Stimulated activated CD4-positive, alpha-beta T cell treated with anti-CD3 and anti-CD28 coated beads, Interleukin-2, amount 100 ng/mL, for 48 hours (primary cell): ENCODE measurements around the gene GALNT3.

ENCODE experiments used
- DNase-seq, 2 donors: peaks; one replicate each; pipeline ENCODE4 v3.0.0-alpha.2; 2020

The GALNT3 gene

DNA sequence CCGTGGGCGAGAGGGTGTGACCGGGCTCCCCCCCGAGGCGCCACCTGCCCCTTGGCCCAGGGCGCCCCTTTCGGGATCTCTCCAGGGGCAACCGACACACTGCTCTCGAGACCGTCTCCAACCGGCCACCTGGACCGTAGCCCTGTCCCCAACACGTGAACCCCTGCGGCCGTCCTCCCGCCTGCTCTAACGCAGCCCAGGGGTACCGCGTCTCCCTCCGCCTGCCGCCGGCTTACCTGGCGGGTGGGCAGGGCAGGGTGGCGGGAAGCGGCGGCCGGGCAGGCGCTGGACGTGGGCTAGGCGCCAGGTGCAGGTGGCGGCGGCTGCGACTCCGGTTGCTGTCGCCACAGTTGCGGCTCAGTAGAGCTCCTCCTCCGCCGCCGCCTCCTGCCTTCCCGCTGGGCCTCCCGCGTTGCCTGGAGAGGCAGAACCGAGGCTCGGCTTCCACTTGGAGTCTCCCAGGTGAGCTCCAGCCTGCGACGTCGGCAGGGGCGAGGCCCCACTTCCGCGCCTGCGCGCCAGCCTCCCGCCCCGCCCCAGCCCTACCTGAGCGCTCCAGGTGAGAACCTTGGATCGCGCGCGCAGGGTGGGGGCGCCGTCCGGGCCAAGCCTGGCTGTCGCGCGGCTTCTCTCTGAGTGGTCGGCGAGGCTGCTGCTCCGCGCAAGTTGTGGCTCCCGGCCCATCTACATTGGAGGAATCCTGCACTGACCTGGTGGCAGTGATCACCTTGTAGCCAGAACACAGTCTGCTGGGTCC lies at the start of gene GALNT3:
GALNT3 (minus strand) TSS at position 469 of the 757 bp plus-strand sequence. CDS start 23,547 bp downstream, outside the sequence.
- peak; percentile 5 to 17 for DNase-seq

DNA sequence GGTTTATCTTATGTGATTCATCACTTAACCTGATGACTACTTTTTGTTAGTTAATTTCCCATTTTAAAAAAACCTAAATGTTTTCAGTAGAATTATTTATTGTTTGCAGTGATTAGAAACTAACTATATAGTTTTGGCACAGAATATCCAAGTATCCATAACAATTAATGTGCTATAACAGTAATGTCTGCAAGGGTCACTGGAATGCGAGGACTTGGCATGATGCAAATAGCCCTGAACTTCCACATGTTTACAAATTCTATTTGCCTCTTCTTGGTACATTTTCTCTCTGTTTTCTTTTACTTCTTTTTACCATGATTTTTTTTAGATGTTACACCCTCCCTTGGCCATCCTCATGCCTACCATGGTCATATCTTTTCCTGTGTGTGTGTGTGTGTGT lies 49.3 kb upstream of the GALNT3 start:
- DNase-seq = no peak

DNA sequence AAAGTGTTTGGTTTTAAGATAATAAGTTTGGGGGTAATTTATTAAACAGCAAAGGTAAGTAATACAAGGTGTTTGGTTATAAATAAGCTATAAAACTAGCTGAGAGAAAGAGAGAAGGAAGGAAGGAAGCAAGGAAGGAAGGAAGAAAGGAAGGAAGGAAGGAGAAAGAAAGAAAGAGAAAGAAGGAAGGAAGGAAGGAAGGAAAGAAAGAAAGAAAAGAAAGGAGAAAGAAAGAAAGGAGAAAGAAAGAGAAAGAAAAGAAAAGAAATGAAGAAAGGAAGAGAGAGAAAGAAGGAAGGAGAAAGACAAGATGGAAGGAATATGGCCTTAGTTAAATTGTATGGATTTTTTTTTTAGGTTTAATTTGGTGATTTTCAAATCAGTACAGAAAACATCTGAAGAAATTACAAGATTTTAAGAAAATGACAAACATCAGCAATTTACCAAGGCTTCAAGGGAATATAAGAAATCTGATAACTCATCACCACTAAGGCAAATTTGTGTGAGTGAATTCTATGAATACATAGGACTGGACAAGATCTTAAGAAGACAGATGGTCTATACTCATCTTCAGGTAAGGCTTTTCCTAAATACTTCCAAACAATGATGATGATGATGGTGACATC lies 46.4 kb upstream of the GALNT3 start:
- DNase-seq = no peak

DNA sequence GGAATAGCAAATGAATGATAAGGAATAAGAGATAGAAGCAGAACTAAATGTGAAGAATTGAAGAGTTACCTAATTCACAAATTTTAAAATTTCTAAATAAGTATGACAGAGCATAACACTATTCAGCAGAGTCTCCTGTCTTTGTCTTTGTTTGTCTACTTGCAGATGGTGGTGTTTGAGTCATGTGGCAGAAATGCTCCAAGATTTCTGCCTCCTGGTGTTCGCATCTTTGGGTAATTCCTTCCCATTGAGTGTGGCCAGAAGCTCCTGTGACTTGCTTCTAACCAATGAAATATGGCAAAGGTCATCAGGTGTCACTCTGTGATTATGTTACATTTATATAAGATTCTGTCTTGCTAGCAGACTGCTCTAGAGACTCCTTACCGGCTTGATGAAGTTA lies 45.6 kb upstream of the GALNT3 start:
- no peak for DNase-seq

DNA sequence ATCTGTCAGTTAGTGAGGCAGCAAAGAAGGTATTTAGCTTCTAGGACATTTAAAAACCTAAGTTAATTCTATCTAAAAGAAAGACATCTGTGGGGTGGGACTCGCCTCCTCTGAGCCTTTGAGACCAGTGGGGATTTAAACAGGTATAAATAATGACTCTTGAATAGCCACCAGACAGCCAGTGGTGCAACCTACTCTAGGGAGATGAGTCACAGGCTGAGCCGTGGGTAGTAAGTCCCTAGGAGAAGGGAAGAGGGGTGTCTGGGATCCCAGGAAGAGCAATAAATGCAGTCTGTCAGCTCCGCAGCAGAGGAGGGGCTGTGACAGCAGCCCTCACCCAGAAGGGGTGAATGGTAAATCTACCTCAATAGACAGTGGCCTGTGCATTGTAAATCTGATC lies 43.1 kb upstream of the GALNT3 start:
- no peak for DNase-seq

DNA sequence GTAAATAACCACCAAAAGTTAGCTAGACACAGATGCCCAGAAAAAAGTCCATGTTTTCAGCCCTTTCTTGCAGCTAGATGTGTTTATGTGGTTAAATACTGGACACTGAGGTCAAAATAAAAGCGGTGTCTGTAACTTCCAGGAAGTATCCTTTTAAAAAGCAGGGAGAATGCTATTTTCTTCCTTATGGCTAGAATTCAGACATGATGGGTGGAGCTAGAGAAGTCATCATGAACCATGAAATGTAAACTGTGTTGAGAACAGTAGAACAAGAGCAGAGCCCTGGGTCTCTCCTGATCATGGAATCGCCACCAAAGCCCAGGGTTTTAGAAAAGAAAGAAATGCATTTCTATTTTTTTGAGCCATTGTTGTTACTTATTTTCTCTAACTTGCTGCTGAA lies 41.3 kb upstream of the GALNT3 start:
- DNase-seq = no peak

DNA sequence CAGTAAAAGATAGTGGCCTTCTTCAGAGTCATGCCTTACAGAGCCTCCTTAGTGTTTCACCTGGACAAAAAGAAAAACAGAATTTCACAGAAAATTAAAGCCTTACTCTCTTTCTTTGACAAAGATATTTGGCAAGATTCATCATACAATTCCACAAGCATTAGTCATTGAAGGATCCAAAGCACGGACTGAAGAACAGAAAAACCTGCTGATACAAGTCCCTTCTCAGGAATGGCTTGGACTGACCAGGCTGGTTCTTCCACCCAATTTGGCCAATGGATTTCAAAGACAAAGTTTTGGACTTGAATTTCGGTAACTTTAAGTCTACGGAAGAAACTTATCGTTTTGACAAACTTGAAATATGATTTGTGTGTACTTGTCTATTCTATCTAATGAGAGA lies 39.1 kb upstream of the GALNT3 start:
- no peak for DNase-seq

DNA sequence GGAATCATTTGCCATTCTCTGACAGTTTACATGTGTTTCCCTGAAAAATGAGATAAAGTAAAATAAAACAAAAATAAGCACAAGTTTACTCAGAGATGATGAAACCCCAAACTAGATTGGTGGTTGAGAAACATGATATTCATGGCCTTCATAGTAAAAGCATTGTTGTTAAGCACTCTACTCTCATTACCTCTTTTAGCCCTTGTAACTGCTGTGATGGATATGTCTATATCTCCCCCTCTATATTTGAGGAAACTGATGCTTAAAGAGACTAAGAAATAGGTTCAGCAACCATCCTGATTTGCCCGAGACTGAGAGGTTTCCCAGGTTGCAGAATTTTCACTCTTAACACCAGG lies 33.9 kb upstream of the GALNT3 start:
- no peak for DNase-seq

DNA sequence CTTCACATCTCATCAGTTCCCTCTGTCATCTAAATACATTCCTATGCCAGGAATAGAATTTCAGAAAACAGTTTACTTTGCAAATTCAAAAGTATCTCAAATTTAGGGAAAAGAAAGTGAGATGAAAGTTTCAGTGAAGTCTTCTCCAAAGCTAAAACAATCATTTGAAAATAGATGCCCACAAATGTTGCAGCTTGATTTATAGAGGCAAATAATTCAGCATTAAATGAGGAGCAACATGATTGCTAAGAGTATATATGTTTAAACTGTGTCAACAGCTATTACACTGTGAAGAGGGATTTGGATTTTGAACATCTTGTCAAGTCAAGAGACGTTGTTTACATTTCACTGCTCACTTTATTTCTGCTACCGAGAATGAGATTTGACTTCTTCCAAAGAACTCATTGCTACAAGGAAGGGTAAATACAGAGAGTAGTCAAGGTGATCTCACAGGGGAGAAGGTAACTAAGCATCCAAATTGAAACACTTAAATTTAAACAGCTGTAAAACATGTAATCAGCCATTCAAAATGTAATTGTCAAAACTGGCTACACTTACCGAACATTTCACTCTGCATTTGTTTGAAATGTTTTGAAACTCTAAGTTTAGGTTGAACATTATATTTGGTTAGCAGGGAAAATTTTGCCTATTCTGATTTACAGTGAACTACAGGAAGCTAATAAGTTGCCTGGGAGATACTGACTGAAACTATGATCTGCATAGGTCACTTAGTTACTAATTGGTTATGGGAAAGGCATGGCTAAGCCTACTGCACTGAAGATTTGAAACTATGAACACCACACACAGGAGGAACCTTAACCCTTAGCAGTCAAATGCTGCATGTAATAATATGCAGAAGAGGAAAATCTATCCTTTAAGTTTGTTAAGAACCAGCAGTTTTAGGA lies 33.2 kb upstream of the GALNT3 start:
- no peak for DNase-seq

DNA sequence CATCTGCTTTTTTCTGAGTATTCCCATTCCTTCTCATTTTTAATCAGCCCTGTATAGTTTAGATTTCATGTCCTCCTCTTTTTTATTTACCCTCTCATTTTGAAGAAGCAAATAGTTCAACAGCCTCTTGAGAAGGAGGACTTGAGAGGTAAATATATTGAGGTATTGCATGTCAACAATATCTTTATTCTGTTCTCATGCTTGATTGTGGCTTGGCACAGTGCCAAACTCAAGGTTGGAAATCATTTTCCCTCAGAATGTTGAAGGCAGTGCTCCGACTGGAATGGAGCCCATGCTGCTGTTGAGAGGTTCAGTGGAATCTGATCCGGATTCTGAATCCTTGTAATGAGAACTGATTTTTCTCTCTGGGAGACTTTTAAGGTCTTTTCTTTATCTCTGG lies 31.0 kb upstream of the GALNT3 start:
- no peak for DNase-seq

DNA sequence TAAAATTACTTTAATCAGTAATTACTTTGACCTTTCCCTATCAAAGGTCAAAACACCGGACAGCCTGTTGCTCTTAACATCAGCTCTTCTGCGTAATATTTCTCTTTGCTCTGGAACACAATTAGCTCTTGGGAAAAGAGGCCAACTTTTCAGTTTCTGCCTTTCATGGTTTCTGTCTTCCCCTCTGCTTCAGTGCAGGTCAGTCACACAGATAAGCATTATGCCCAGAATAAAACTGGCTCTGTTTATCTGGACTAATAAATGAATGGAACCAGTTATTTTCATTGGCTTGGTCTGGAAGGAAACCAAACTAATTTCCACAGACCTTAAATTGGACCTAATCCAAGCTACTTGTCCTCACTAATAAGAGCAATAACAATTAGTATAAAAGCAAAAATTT lies 26.2 kb upstream of the GALNT3 start:
- no peak for DNase-seq

DNA sequence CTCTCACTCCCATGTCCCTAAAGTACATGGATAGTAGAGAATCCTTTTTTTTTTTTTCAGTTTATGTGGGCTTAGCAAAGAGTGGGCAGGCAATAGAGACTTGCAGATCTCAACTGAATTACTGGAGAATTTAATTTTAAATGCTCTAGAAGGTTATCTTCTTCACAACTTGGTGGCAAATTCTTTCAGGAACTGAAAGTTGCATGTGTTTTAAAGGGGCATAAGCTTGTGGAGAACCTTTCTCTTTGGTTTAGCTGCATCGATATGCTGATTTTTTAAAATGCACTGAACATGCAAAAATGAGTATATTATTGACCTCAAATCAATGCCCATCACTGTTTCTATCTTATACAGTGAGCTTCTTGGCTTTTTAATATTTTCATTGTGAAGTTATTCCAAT lies 24.9 kb upstream of the GALNT3 start:
- no peak for DNase-seq

DNA sequence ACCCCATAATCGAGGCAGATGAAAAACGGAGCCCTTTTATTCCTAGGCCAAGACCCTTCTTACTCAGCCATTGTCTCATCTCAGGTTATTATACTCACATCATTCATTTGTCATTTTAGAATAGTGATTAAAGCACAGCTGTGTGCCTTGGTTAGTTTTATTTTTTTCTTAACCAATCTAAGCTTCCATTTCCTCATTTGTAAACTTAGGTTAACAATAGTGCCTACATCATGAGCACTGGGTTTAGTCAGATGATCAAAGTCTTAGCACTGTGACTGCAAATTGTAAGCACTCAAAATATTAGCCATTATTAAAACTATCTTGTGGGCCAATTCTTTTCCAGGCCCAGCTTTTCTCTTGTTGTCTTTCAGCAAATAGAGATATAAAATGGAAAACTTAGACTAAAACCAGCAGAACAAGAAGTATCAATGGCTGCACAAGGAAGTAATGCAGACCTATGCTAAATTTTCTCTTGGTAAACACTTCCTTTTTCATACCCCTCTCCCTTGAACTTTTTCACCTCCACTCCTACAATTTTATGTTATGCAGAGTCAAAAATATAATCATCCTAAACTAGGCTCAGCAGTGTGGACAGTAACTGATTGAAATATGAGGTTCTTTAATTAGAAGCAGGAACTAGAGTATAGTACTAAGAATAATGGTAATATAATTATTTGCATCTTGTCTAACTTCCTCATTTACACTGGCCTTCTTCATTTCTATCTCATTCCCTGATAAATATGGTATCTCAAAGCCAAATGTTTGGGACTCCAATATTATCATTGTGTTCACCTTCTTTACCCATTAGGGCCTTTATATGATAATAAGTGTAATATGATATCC lies 21.5 kb upstream of the GALNT3 start:
- no peak for DNase-seq

DNA sequence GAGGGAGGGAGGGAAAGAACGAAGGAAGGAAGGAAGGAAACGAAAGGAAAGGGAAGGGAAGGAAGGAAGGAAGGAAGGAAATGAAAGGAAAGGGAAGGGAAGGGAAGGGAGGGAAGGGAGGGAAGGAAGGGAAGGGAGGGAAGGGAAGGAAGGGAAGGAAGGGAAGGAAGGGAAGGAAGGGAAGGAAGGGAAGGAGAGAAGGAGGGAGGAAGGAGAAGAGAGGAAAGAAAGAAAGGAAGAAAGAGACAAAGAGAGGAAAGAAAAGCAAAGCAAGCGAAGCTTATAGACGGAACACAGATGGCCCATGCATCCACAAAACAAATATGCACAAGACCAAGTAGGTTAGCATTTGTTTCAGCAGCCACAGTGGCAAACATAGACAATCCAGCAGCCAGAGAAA lies 20.4 kb upstream of the GALNT3 start:
- no peak for DNase-seq

DNA sequence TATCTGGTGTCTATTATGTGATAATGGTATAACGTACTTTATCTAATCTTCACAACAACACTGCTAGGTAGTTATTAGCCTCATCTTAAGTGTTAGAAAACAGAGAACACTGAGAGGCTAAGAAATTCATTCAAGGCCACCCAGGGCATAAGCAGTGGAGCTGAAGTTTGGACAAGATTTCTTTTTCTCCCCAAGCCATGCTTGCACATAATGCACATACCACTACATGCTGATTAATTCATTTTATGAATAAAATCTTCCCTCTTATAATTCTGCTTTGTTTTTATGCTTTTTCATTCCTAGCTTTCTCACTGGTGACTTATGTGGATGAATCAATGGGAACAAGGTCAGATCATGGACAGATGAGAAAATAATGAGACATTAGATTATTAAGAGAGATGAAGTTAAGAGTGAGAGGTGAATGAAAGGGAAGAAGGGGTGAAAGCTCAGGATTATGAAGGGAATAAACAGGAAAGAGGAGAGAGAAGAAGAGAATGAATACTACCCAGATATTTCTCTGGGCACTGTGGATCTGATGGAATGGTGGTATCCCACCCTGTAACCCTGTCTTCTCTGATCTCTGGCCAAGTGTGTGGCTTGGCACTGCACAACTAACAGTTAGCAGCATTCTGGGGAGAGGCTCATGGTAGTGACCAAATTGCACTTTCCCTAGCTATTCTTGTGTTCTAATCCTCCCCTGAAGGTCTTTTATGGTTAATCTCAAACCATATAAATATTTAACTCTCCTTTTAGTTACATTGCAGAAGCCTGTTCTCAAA lies 17.7 kb upstream of the GALNT3 start:
- DNase-seq = no peak

DNA sequence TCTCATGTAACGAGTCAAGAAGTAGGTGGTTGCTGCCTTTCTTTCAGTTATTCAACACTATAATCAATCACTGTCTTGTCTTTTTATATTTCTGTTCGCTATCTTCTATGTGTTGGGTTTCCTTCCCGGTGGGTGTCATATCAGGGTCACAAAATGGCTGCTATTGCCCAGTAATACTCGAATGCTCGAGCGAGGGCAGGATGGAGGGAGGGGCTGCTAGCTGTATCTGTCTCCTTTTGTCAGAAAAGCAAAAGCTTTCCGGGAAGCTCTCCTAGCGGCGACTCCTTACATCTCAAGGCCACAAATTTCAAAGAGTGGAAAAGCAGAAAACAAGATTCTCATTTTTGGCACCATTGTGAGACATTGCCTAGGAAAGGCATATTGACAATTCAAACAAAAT lies 16.4 kb upstream of the GALNT3 start:
- DNase-seq = no peak

DNA sequence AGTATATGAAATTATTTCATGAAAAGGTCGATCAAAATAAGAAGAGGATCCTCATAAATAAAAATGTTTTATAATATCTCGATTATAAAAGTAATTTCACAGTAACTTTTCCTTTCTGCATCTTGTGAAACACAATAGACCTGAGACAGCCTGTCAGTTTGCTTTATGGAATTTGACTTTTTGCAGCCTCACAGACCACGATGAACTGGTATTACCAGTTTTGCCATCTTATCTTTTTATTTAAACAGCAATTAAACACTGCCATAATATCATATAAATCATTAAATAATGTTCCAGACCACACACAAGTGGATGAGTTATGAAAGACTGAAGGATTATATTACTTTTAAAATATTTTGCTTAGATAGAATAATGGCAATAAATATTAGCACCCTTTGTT lies 10.7 kb upstream of the GALNT3 start:
- no peak for DNase-seq

DNA sequence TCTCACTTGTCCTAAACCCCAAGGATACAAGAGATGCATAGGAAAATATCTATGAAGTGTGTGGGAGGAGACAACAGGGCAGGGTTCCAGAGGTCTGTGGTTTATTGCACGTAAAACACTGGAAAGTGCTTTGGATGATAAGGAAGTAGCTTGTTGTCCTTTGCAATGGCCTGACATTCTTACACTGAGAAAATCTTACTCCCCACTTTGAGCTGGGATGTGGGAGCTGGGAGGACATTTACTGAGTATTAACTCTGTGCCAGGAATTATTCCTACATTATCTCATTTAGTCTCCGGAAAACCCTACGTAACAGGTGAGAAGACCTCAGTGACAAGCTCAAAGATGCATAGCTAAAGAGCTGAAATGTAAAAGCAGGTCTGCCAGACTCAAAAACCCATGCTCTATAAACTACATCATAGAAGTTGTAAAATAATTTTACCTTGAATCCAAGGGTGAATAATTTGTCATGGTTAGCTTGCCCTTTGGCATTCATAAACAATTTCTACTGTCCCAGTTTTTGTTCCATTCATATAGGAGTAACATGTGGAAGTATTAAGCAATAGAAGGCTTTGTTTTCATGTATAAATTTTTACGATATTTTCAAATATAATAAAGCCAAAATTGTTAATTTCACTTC lies 9.2 kb upstream of the GALNT3 start:
- DNase-seq = no peak

DNA sequence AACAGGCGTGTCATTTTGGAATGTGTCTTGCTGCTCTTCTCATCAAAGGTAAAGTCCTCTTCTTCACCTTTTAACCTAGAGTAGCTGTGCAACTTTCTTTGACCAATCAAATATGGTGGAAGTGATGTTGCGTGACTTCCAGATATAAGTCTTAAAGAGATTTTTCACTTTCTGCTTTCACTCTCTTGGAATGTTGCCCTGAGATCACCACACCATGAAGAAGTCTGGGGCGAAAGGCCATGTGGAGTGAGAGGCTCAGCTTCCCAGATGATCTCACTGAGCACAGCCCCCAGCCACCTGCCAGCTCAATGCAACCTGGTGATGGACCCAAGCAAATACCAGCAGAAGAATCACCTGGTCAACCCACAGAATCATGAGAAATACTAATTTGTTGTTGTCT lies 7.1 kb upstream of the GALNT3 start:
- DNase-seq = no peak

DNA sequence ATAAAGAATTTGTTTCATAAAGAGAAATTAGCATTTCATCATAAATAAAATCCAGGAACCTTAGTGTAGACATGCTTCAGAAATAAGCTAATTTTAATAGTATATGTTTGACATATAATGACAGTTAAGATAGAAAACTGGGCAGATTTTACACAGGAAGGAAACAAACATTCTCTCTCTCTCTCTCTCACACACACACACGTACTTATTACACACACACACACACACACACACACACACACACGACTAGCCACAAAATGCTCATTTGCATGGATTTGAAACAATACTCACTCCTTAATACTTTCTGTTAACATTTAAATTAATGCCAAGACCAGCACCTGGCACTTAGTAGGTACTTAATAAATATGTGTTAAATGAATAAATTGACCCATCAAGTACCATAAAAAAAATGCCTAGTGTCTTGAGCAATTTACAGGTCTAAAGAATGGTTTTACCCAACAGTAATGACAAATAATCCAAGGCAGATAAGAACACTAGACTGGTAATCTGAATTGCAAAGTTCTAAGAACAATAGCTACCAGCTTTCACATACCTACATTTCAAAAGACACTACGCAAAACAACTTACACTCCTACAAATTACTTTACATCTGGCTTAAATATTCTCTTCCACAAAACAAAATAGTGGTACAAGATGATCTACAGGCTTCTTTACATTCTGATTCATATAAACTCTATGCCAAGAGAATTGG lies 2.9 kb upstream of the GALNT3 start:
- DNase-seq = no peak

DNA sequence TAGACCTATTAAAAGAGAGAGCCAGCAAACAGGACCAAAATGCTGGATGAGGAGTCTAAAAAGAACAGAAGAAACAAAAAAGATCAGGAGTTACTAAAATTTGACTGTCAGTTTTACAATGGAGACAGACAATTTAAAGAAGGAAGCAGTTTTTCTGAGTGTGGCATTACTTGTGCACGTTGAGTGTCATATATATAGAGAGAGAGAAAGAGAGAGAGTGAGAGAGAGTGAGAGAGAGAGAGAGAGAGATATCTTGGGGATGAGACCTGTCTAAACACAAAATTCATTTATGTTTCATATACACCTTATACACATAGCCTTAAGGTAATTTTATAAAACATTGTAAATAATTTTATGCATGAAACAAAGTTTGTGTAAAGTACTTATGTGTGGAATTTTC lies 2.1 kb upstream of the GALNT3 start:
- DNase-seq = no peak
